Sigmoid colon (tissue), 7 donors: ENCODE measurements around the gene TPK1. TPM values are rescaled to one million over a fixed set of nuclear protein-coding genes. Genes with fewer than 3 reads are reported as not detected.

Experiments used
- DNase-seq: peaks from one replicate; pipeline ENCODE4 v3.0.0-alpha.2; 2019
- H3K27ac ChIP-seq, 4 donors: fragments of 200-600 bp; sonication (generic); one replicate each; pipeline ENCODE4 v1.5.1; 2016 to 2019; ENCODE audit warnings: mild to moderate bottlenecking in 1 of 4
- H3K27me3 ChIP-seq, 3 donors: fragments of 200-600 bp; sonication (generic); one replicate each; pipeline ENCODE4 v1.5.1; 2019; ENCODE audit warnings: mild to moderate bottlenecking in 1 of 3
- H3K36me3 ChIP-seq, 4 donors: fragments of 200-600 bp; sonication (generic); one replicate each; pipeline ENCODE4 v1.5.1; 2016 to 2019
- H3K4me1 ChIP-seq, 4 donors: fragments of 200-600 bp; sonication (generic); one replicate each; pipeline ENCODE4 v1.5.1; 2017 to 2019
- H3K4me3 ChIP-seq, 4 donors: fragments of 200-600 bp; sonication (generic); one replicate each; pipeline ENCODE4 v1.5.1; 2017 to 2019; ENCODE audit warnings: mild to moderate bottlenecking in 2 of 4, moderate library complexity in 1 of 4
- H3K9me3 ChIP-seq, 4 donors: fragments of 200-600 bp in 3 of 4; sonication (generic) in 3 of 4; one replicate each; pipeline versions ENCODE4 v1.5.1 to v1.6.1; 2013 to 2019
- EP300 ChIP-seq, 4 donors: sonication (generic); formaldehyde crosslinking; IDR thresholded peaks; one replicate each; pipeline ENCODE4 v1.6.1; 2017; ENCODE audit warnings: antibody characterized with exemption in 4 of 4
- POLR2A ChIP-seq, 2 donors: fragments of 450-650 bp; IDR thresholded peaks; one replicate each; pipeline ENCODE4 v1.6.1; 2016; ENCODE audit warnings: antibody characterized with exemption in 2 of 2, mild to moderate bottlenecking in 2 of 2, moderate library complexity in 2 of 2
- POLR2AphosphoS5 ChIP-seq, 4 donors: sonication (generic); formaldehyde crosslinking; IDR thresholded peaks; one replicate each; pipeline ENCODE4 v1.6.1; 2017; ENCODE audit warnings: antibody characterized with exemption in 4 of 4
- WGBS, 2 donors: extraction: QIAGEN DNeasy Blood & Tissue Kit; methylation state at CpG; one replicate each; pipeline ENCODE4 v1.1.7; 2013; 5-methylcytosine and 5-hydroxymethylcytosine counted together
- intact Hi-C: fragments of 100-400 bp; cut with DNase I; formaldehyde crosslinking; loops from one replicate; pipeline ENCODE4 v1.15.1; 2023
- polyA plus RNA-seq, 3 donors: library from polyadenylated mRNA; stranded (reverse); fragments of 200-250 nt; gene quantifications; one replicate each; pipeline ENCODE4 v1.2.3, GENCODE V29; 2013
- total RNA-seq, 4 donors: library from RNA; depleted of rRNA; stranded (reverse); fragments of >200 nt; gene quantifications; one replicate each; pipeline ENCODE4 v1.1.0, GENCODE V29; 2016
- TF ChIP-seq, protein P1 (sequence below), 4 experiments: fragments of 450-650 bp in 3 of 4; fragments of 200-600 bp in 1 of 4; IDR thresholded peaks; one replicate each; pipeline ENCODE4 v1.5.1; 2016 to 2019; ENCODE audit warnings: antibody characterized with exemption in 4 of 4, mild to moderate bottlenecking in 3 of 4, moderate library complexity in 2 of 4
- donor health status: healthy with polysubstance abuse.
- donor health status: Bipolar disorder and iron deficiency.
- donor health status: healthy.

TPK1 gene
- total and polyA plus RNA-seq, 7 donors = 4.1 to 14.3 (median 7.2) TPM

DNA sequence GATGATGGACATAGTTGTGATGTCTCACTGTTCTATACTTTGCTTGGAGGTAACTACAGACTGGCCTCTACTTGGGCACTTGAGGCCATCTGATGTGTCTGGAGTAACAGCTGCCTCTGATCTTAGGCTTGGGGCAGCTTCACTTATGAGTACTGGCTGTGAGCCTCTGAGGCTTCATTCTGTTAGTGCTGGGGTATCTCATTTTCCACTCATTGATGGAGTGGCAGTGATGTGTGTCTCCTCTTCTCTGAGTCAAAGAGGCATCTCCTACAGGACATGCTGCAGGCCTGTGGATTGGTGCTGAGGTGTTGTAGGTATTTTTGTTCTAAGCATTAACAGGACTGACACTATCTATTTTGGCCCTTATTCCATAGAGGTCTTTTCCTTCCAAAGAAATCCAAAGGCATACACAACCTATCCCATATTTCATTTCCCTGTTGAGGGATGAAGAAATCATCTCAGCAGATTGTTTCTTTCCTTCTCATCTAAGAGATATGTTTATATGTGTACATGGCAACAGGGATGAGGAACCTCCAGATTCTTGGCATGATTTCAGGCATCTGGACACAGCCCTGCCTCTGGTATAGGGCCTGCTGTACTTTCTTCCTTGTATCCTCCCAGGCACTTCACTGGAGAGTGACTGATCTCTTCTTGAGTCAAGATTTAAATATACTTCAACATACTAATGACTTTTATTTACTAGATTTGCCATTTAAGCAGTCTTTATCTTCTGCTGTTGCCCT is 366.7 kb downstream of the TPK1 start:
- H3K4me3 ChIP-seq = no peak overlapping the region
- no peaks in the 10 kb centered on the region for H3K27me3 ChIP-seq
- intact Hi-C loops = no loop called here
- no peaks in the 10 kb centered on the region for H3K9me3 ChIP-seq
- TF ChIP-seq POLR2AphosphoS5 (IDR thresholded peaks at IDR 0.05) (no peak), EP300 (IDR thresholded peaks at IDR 0.05) (no peak), POLR2A (IDR thresholded peaks at IDR 0.05) (no peak)
- TF ChIP-seq, protein P1, sequence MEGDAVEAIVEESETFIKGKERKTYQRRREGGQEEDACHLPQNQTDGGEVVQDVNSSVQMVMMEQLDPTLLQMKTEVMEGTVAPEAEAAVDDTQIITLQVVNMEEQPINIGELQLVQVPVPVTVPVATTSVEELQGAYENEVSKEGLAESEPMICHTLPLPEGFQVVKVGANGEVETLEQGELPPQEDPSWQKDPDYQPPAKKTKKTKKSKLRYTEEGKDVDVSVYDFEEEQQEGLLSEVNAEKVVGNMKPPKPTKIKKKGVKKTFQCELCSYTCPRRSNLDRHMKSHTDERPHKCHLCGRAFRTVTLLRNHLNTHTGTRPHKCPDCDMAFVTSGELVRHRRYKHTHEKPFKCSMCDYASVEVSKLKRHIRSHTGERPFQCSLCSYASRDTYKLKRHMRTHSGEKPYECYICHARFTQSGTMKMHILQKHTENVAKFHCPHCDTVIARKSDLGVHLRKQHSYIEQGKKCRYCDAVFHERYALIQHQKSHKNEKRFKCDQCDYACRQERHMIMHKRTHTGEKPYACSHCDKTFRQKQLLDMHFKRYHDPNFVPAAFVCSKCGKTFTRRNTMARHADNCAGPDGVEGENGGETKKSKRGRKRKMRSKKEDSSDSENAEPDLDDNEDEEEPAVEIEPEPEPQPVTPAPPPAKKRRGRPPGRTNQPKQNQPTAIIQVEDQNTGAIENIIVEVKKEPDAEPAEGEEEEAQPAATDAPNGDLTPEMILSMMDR (IDR thresholded peaks at IDR 0.05) = no peak
- no peaks in the 10 kb centered on the region for H3K36me3 ChIP-seq
- DNase-seq = no peak
- H3K27ac ChIP-seq = no peak overlapping the region
- peaks cover 0 to 30% (median 13%) of the 10 kb centered on the region in 4 donors for H3K4me1 ChIP-seq

DNA sequence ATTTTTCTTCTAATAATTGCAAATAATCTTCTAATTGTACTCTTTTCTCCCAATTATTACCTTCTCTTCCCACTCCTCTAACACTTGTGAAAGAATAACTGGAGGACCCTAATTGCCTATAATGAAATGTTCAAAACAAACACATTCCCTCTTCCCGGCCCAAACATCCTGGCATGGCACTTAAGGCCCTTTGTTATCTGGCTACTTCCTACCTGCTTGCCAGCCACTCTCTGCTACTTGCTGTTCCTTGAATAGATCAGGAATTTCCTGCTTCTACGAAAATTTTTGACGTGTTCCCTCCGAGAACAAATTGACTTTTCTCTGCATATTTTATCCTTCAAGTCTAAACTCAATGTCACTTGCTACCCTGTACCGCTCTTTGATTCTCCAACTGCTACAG is 376.2 kb downstream of the TPK1 start:
- no peaks in the 10 kb centered on the region for H3K9me3 ChIP-seq
- no peaks in the 10 kb centered on the region for H3K4me1 ChIP-seq
- no peaks in the 10 kb centered on the region for H3K27me3 ChIP-seq
- WGBS, 2 donors = 74 to 75% methylated on average over 5 of the region's 5 CpGs
- no peak overlapping the region for H3K4me3 ChIP-seq
- no peak for DNase-seq
- no peaks in the 10 kb centered on the region for H3K36me3 ChIP-seq
- no peak overlapping the region for H3K27ac ChIP-seq
- TF ChIP-seq POLR2AphosphoS5 (IDR thresholded peaks at IDR 0.05) (no peak), EP300 (IDR thresholded peaks at IDR 0.05) (no peak), POLR2A (IDR thresholded peaks at IDR 0.05) (no peak)
- TF ChIP-seq, protein P1 (IDR thresholded peaks at IDR 0.05) = no peak
- intact Hi-C loops = no loop called here

DNA sequence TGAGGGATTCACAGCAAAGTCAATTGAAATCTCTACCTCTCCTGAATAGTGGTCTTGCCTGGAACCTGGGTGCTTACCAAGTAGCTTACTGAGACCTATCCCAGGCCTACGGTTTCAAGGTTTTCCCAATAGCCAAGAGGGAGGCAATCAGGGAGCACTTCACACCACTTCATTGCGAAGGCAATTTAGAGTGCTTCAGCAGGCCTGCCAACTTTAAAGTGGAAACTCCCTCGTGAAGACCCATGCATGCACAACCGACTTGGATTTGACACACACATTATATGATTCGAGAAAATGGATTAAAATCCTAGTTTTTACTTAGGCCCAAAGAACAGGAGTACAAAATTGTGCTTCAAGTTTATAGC is 380.8 kb downstream of the TPK1 start:
- H3K36me3 ChIP-seq = no peaks in the 10 kb centered on the region
- no peak for DNase-seq
- H3K27me3 ChIP-seq = no peaks in the 10 kb centered on the region
- TF ChIP-seq, protein P1 (IDR thresholded peaks at IDR 0.05) = no peak
- TF ChIP-seq POLR2A (IDR thresholded peaks at IDR 0.05) = no peak
- no peak for TF ChIP-seq EP300 (IDR thresholded peaks at IDR 0.05)
- no peak for TF ChIP-seq POLR2AphosphoS5 (IDR thresholded peaks at IDR 0.05)
- intact Hi-C loops = no loop called here
- H3K4me3 ChIP-seq = no peak overlapping the region
- WGBS, 2 donors = 56 to 59% methylated on average over 5 of the region's 5 CpGs
- H3K27ac ChIP-seq = no peak overlapping the region
- no peaks in the 10 kb centered on the region for H3K4me1 ChIP-seq
- H3K9me3 ChIP-seq = no peaks in the 10 kb centered on the region

DNA sequence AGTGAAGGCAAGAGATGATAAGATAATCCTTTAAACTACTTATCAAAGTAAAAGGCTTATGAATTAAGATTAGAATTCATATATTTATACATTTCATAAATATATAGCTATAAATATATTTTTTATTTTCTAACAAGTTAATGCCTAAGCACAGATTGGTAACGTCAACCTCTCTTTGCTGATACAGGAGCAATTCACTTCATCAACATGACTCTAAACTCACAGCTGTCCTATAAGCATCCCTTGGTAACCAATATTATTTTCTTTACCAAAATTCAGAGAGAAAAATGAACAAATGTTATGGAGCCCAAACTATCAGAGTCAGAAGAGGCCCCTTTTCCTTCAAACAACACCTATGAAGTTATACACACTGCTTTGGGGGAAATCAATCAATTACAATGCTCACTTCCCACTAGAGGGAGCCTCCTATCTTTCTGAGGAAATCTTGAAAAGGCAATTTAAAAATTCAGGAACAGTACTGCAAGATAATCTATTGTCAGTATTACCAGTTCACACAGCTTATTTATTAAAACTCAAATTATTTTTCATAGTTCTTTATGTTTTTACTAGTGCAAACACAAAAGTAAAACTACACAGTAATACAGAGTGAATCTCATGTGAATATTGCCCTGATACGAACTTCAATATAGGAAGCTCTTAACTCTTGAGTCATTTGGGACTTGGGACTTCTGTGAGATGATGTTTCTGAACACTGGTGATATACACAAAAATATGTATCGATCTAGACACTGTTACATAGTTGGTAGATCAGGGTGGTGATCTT is 381.4 kb downstream of the TPK1 start:
- Histone ChIP-seq H3K4me3 (no peak overlapping the region), H3K27me3 (no peaks in the 10 kb centered on the region), H3K36me3 (no peaks in the 10 kb centered on the region), H3K4me1 (no peaks in the 10 kb centered on the region), H3K9me3 (no peaks in the 10 kb centered on the region), H3K27ac (no peak overlapping the region)
- TF ChIP-seq, protein P1 (IDR thresholded peaks at IDR 0.05) = peak in 1 of 4 experiments; percentile 19
- no peak for TF ChIP-seq EP300 (IDR thresholded peaks at IDR 0.05)
- intact Hi-C loops = no loop called here
- DNase-seq = no peak
- 93 to 94% methylated on average over 3 of the region's 3 CpGs for WGBS, 2 donors
